ENCODE data around the gene PITPNC1. TPM values are rescaled to one million over a fixed set of nuclear protein-coding genes. Genes with fewer than 3 reads are reported as not detected.

PITPNC1 gene
- total and polyA plus RNA-seq, 8 donors, result 9.7 to 21.9 (median 11.3) TPM

DNA sequence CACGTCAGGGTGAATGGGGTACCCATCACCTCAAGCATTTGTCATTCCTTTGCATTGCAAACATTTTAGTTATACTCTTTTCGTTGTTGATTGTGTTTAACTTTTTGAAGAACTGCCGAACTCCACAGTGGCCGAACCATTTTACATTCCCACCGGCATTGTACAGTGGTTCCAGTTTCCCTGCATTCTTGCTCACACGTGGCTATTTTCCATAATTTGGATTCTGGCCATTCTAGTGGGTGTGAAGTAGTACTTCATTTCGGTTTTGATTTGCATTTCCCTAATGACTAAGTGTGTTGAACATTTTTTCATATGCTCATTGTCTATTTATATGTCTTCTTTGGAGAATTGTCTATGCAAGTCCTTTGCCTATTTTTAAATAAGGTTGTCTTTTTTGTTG, 353.6 kb downstream of the PITPNC1 start:
- intact Hi-C loops (cut with DNase I), result no loop called here
- Histone ChIP-seq H3K27ac (no peak overlapping the region), H3K9me3 (peaks cover 0 to 5% of the 10 kb centered on the region in 2 donors), H3K36me3 (peaks cover 0 to 93% of the 10 kb centered on the region in 2 donors), H3K4me3 (no peak overlapping the region), H3K27me3 (no peaks in the 10 kb centered on the region), H3K4me1 (no peaks in the 10 kb centered on the region)
- ATAC-seq (no peak), DNase-seq (no peak)
- no peak for TF ChIP-seq CTCF (IDR thresholded peaks at IDR 0.05)

DNA sequence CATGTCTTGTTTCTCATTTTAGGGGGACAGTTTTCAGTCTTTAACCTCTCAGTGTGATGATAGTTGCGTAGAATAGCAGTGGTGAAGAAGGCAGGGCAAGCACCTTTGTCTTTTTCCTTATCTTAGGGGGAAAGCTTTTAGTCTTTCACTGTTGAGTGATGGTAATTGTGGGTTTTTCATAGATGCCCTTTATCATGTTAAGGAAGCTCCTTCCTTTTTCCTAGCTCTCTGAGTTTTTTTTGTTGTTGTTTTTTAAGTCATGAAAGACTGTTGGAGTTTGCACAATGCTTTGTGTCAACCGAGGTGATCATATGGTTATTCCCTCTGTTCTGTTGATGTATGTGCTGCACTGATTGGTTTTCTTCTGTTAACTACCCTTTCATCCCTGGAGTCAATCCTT, 356.4 kb downstream of the PITPNC1 start:
- H3K36me3 ChIP-seq, result peaks cover 6 to 93% of the 10 kb centered on the region in 2 donors
- no peaks in the 10 kb centered on the region for H3K4me1 ChIP-seq
- peaks cover 0 to 5% of the 10 kb centered on the region in 2 donors for H3K9me3 ChIP-seq
- DNase-seq (no peak), ATAC-seq (no peak)
- H3K27ac ChIP-seq, result no peak overlapping the region
- H3K27me3 ChIP-seq, result no peaks in the 10 kb centered on the region
- TF ChIP-seq CTCF (IDR thresholded peaks at IDR 0.05), result no peak
- no peak overlapping the region for H3K4me3 ChIP-seq
- intact Hi-C loops (cut with DNase I), result no loop called here

- no peaks in the 10 kb centered on the region for H3K9me3 ChIP-seq
- DNase-seq (no peak), ATAC-seq (no peak)
- TF ChIP-seq CTCF (IDR thresholded peaks at IDR 0.05), result no peak
- H3K4me1 ChIP-seq, result no peaks in the 10 kb centered on the region
- no peak overlapping the region for H3K27ac ChIP-seq
- intact Hi-C loops (cut with DNase I), result no loop called here
- H3K4me3 ChIP-seq, result no peak overlapping the region
- H3K27me3 ChIP-seq, result no peaks in the 10 kb centered on the region
- peaks cover 6 to 96% of the 10 kb centered on the region in 2 donors for H3K36me3 ChIP-seq
Measured at GRCh38 chr17:67737145-67737544, 360.1 kb downstream of the PITPNC1 start.

DNA sequence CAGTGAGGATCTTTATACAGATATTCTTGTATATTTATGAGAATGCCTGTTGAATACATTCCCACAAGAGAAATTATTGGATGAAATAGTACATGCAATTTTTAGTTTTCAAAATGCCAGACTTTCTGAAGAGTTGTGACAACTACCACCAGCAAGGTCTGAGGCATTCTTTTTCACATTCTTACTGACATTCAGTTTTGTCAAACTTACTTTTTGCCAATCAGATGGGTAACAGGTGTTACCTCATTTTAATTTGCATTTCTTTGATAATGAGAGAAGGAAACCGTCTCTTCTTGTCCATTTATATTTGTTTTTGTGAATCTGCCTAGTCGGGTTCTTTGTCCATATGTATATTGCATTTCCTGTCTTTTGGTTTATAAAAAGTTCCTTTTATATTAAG, 364.9 kb downstream of the PITPNC1 start:
- H3K27me3 ChIP-seq, result no peaks in the 10 kb centered on the region
- H3K9me3 ChIP-seq, result no peaks in the 10 kb centered on the region
- intact Hi-C loops (cut with DNase I), result loop anchor here in 1 of 2 donors (10.0 kb wide), 1 partner anchor 193 kb away; no protein-coding TSS in a partner anchor
- H3K4me3 ChIP-seq, result no peak overlapping the region
- ATAC-seq (no peak), DNase-seq (no peak)
- no peaks in the 10 kb centered on the region for H3K4me1 ChIP-seq
- H3K36me3 ChIP-seq, result peaks cover 6 to 100% of the 10 kb centered on the region in 2 donors
- no peak for TF ChIP-seq CTCF (IDR thresholded peaks at IDR 0.05)
- H3K27ac ChIP-seq, result no peak overlapping the region

Small RNAs within 50 kb of the gene (microRNA-seq; reads per million reads assigned to microRNA genes)
- gene MIR548AA2 (0 reads per million in 2 donors), gene MIR548D2 (0 reads per million in 2 donors)

Other genes with a start within 250 kb of the PITPNC1 start
- gene HELZ, start 132.1 kb upstream of the PITPNC1 start, total RNA-seq, result 10 to 100 TPM; 60.2 to 64.6 TPM
- 10 to 100 TPM; 27.2 to 41.0 (median 35.3) TPM for gene HELZ, start 132.1 kb upstream of the PITPNC1 start, polyA plus RNA-seq (ENCODE audit: insufficient read length in 6 of 6)
- gene PSMD12, start 10.7 kb upstream of the PITPNC1 start, total RNA-seq, result 10 to 100 TPM; 40.0 to 56.6 TPM
- 10 to 100 TPM; 40.7 to 47.7 (median 43.5) TPM for gene PSMD12, start 10.7 kb upstream of the PITPNC1 start, polyA plus RNA-seq (ENCODE audit: insufficient read length in 6 of 6)